Left kidney (tissue), 2 donors: Measurements from ENCODE around the gene AFF3. TPM values are rescaled to one million over a fixed set of nuclear protein-coding genes. Genes with fewer than 3 reads are reported as not detected.

Experiments
- DNase-seq: peaks from one replicate; pipeline ENCODE4 v3.0.0-alpha.2; 2013
- polyA plus RNA-seq: library from polyadenylated mRNA; unstranded; fragments of 120-200 nt; gene quantifications from one replicate; pipeline ENCODE4 v1.2.1, GENCODE V29; 2013; ENCODE audit not compliant: insufficient read length

AFF3 gene
- polyA plus RNA-seq, 1 donor, result 26.6 TPM

DNA sequence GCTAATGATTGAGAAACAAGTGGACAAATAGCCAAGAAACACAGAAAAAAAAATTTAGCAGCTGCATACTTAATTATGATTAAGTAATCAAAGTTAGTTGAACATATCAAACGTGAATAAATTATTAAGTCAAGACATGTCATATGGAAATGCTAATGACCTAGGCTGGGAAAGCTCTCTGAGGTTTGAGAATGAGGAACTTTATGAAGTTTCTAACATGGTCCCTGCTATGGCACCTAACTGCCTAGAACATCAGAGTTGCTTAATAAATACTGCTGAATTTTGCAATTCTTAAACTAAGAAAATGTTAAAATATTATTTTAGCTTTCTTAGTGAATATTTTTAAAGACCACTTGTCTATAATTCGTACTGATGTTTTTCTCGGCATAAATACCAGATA is 99.8 kb downstream of the AFF3 start:
- no peak for DNase-seq

DNA sequence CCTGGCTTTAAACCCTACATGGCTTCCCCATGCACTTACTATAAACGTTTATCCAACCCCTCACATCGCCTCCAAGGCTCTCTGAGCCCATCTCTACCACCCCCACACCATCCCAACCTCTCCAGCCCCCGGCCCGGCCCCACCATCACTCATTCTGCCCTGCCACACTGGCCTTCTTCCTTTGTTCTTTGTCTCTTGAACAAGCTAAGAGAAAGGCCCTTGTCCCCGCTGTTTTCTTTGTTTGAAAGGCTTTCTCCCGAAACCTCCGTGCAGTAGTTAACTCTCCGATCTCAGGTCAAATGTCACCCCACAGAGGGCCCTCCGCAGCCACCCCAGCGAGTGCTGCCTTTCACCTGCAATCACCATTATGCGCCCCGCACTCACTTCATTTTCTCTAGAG is 100.4 kb downstream of the AFF3 start:
- no peak for DNase-seq

DNA sequence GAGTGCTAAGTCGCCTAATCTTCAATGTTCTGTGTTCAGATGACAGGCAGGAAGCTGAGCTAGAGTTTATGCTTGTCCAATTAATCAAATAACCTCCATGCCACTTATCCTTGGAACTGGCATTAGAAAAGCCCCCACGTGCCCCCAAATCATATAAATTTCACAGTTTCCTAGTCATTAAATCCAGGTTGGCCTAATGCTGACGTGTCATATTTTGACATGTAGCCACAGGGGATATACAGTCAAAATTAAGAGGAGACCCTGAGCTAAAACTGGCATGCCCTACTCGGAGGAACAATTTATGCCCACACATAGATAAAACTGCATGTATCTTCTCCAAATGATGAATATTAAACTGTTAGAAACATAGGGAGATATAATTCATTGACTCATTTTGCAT is 101.0 kb downstream of the AFF3 start:
- no peak for DNase-seq

DNA sequence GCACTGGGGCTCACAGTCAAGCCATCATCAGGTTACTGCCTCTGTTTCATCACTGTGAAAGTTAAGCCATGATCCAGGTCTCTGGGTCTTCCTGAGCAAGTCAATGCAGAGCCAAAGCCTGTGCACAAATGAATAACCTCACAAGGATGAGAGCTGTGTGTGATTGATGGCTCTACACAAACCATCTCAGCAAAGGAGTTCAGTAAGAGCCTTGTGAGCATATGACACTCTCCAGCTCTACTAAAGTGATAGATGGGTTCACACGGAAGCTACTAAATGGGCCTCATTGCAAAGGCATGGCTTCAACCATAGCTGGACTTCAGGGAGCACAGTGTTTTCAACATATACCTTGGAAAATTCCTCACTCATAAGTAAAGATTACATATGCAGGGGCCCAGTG is 101.5 kb downstream of the AFF3 start:
- no peak for DNase-seq

DNA sequence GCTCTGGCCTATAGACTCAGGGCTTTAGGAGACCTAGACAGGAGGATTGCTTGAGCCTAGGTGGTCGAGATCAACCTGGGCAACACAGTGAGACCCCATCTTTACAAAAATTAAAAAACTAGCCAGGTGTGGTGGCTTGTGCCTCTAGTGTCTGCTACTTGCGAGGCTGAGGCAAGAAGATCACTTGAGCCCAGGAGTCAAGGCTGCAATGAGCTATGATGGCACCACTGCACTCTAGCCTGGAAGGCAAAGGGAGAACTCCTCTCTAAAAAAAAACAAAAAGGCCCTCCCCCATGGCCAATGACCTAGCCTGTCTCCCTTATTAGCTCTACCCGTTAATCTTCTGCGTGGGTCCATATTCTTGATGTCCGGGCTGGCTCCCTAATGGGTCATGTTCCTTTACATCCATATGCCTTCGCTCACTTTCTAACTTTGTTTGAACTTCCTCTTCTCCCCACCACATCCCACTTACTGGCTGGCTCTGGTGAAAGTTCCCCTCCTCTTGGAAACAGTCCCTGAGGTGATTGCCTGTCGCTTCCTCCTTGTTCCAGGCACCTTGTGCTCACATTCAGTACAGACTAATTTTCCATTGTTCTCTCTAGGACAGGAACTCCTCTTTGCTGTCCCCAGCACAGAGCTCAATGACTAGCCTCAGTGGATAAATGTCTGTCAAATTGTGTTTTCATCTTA is 103.0 kb downstream of the AFF3 start:
- no peak for DNase-seq

DNA sequence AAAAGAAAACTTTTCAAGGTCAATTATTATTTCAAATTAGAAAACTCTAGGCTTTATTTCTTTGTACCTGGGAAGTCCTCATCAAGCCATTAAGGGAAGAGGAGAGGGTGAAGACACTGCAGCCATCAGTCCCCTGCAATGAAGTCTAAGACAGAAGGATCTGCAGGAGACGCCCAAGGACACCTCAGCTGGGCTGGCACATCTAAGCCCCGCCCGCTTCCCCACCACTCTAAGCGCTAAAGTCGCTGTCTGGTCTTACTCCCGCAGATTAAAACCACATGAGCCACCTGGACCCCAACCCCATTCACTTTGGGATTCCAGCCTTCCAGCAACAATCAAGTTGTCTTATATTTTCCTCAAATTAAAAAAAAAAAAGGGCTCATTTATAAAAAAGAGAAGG is 104.4 kb downstream of the AFF3 start:
- DNase-seq, result no peak

DNA sequence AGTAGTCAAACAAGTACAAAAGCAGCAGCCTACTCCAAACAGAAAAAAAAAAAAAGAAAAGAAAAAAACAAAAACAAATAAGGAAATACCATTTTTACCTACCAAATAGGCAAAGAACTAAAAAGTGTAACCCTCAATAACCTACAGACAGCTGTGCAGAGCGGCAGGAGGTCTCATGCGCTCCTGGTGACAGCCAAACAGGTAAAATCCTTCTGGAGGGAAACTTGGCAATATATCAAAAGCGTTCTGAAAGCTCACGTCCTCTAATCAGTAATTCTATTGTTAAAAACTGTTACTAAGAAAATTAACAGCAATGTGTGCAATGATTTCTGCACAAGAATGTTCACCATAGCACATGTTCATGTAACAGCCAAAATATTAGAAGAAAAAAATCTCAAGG is 105.6 kb downstream of the AFF3 start:
- no peak for DNase-seq

DNA sequence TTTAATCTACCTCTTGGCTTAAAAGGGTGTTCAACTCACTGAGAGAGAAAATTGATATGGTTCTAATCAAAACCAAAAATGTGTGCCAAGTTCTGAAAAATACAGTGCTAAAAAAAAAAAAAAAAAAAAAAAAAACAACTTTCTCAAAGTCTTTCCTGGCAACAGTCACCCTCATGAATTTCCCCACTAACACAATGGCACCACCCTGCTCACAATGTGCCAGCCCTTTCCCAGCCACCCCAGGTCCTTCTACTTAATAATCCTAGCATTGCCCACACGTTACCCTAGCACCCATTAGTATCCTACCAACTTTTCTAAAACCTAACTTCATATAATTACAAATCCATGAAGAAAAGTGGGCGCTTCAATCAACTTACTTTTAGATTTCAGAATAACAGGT is 106.4 kb downstream of the AFF3 start:
- no peak for DNase-seq

DNA sequence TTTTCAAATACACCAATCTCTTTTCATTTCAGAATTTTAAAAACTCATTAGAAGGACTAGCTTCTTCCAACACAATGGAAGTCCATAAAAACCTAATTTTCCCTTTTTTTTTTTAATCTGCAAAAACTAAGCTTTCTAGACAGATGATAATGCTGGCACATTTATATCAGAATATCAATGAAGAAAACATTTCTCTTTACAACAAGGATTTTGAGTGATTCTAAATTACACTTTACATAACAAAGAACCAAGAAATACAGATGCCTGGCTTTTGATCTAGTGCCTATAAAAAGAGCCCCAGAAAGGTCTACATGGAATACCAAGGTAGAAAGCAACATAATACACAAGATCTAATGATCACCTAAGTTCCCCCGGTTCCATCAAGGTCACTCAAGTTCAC is 108.0 kb downstream of the AFF3 start:
- DNase-seq, result no peak

DNA sequence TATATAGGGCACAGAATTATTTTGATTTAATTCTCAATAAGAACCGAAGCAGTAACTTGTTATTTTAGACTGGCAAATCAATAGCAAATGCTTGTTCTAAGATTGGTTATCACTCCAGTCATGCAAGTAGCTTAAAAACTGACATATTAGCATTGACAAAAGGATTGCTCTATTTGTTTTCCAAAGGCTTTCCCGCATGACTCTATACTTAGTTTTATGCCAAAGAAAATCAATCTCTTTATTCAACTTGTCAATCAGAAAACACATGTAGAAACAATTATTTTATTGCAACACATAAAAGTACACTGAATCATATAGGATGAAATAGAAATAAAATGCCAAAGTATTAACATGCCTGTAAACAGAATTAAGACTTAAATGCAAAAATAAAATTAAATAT is 108.4 kb downstream of the AFF3 start:
- no peak for DNase-seq

DNA sequence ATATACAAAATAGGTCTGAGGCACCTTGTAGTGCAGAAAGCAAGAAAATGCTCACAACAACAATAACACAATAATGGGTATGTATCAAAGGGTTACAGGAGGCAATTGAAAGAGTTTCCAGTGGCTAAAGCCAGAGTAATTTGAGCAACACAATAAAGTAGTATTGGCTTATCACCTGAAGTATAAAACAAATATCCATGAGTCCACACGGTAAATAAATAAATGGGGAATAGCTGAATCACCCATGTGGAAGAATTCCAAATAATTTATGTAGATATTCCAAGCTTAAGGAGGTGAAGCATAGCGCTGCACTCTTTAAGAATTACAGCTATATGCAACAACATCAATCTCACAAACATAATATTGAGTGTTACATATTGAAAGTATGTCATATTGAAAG is 110.8 kb downstream of the AFF3 start:
- DNase-seq, result no peak

DNA sequence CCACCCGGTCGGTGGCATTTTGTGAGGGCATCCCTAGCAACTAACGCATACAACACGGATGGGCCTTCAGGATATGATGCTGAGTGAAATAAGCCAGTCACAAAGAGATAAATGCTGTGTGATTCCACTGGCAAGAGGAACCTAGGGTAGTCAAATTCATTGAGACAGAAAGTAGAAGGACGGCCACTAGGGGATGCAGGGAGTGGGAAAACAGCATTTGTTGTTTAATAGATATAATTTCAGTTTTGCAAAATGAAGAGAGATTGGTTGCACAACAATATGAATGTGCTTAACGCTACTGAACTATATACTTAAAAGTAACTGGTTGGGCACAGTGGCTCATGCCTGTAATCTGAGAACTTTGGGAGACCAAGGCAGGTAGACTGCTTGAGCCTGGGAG is 112.9 kb downstream of the AFF3 start:
- no peak for DNase-seq

DNA sequence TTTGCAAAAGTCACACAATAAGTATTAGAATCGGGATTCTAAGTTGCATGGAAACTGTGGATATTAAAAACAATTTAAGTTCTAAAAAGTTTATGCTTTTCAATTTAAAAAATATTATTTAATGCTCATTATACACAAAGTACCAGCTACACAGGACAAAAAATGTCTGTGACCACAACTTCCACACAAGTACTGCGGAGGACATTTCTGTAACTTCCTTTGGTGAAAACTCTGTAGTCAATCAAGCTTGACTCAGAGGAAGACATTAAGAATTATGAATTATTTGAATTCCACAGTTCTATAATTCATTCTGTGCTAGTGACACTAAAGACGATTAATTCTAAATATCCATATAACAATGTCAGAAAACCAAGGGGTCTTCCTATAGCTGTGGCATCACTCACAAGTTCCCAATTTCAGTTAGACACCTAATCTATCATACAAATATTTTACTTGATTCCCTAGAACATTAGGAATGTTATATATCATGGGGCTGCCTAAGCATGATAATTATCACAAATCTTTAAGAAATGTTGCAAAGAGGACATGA is 120.5 kb downstream of the AFF3 start:
- no peak for DNase-seq

DNA sequence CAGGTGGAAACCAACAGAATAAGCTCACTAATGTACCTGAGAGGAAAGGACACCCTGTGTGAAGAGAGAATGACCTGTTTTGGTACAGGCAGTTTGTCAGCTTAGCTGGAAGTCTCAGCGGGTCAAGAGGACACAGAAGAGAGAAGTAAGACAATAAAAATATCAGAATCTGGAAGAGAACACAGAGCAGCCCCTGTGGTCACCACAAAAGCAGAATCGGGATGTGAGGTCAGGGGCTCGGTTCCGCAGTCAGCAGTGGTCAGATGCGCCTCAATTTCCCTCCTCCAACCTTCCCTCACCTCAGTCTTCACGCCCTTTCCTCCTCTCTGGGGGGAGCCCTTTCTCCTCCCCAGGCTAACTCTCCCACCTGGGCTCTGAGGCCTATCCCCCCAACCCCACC is 122.9 kb downstream of the AFF3 start:
- DNase-seq, result no peak

DNA sequence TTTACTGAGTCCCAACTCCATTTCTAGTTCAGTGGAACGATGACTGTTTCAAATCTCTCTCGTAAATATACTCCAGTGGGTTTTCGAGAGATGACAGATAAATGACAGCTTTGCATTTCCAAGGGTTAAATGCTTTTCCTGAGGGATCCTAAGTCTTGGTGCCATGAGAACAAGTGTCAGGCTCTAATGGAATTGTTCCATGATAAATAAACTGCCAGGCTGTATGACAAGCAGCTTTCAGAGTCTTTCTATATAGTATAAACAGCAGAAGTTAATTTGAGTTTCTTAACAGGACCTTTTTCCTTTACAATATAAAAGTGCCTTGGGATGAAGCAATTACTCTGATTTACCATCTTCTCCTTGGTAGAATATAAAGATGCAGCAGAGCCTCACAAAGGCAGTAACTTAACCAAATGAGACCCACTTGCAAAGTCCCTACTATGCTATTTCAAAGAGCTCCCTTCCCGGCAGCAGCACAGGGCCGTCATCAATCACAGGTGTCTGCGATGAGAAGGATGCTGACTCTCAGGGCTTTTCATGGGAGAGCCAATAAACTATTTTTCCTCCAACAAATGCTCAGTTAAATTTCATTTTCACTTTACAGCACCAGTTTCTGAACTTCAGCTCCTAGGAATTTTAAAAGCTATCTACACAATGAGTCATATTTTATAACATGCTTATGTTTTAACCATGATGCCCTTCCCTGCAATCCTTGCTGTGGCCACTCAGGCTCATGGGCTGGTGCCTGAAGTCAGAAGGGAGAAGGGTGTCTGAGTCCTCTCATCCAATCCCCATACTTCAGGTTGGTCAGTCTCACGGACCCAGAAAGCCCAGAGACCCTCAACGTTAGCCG is 123.8 kb downstream of the AFF3 start:
- DNase-seq, result no peak

DNA sequence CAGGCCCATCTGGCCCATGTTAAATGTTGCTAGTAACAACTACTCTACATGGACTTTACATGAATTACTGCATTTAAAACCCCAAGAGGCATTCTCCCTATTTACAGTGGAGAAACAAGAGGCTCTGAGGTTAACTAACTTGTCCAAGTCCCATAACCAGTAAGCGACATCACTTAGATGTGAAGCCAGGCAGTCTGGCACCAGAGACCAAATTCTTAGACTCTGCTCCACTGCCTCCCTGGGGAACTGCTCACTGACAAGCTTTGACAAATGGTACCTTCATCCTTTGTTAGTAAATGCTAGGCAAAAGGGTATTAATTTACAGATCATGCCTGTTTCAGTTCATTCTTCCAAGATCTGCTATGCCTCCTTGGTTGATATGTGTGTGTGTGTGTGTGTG is 124.8 kb downstream of the AFF3 start:
- peak; percentile 39 for DNase-seq

DNA sequence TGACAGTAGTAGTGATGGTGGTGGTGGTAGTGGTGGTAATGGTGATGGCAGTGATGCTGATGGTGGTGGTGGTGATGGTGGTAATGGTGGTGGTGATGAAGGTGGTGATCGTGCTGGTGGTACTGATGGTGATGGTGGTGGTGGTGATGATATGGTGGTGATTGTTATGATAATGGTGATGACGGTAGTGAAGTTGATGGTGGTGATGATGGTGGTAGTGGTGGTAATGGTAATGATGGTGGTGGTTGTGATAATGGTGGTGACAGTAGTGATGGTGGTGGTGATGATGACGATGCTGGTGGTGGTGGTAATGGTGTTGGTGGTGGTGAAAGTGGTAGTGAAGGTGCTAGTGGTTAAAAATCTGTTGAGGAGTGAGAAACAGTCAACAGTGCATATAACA is 125.6 kb downstream of the AFF3 start:
- no peak for DNase-seq

DNA sequence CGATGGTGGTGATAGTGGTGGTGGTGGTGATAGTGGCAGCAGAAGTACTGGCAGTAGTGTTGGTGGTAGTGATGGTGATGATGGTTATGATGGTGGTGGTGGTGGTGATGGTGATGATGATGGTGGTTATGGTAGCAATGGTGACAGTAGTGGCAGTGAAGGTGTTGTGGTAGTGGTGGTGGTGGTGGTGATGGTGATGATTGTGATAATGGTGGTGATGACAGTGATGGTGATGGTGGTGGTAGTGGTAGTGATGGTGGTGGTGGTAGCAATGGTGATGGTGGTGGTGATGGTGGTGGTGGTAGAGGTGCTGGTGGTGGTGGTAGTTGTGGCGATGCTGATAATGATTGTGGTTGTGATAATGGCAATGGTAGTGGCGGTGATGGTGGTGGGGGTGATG is 126.5 kb downstream of the AFF3 start:
- no peak for DNase-seq

DNA sequence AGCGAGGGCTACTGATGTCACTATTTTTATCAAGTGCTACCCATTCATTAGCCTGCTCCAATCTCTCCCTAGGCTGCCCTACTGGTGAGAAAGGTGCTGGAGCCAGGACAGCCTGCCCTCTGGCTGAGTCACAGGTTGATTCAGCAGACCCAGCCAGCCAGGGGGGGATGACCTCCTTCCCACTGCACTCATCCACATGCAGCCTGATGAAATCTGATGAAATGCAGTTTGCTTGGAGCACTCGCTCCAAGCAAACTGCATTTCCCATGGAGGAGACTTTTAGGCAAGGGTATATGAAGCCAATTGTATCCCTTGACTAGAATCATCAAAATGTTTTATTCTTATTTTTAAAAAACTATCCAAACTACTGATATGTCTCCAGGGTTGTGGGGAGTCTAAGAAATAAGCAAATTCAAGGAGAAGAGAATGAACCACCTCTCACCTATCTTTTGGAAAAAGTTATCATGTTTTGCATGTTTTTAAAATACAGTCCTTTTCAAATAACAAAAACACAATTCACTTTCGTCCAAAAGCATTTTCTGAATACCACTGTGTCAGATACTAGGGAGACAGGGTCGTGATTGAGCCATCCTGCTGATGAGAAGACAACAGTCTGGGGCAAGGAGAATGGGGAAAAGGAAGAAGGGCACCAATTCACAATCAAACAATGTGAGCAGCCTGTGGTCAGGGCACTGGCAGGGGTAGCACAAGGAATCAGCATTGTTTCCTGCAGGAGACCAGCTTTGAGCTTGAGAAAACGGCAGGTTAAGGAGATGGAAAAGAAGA is 128.3 kb downstream of the AFF3 start:
- no peak for DNase-seq

DNA sequence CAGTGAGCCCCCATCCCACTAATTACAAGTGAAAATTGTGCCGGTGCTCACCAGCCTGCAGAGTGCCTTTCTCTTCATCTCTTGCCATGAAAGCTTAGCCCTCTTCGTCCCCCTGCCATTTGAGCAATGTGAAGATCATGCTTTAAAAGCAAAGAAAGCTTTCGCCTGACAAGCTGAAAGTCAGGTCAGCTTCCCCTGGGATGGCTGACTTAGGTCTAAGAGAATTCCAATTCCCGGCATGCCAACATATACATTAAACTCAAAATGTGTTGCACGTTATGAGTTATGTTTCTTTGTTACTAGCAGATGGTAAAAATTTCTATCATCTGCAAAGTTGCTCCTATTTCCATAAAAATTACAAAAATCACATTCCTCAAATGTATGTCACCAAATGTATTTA is 129.8 kb downstream of the AFF3 start:
- DNase-seq, result no peak

DNA sequence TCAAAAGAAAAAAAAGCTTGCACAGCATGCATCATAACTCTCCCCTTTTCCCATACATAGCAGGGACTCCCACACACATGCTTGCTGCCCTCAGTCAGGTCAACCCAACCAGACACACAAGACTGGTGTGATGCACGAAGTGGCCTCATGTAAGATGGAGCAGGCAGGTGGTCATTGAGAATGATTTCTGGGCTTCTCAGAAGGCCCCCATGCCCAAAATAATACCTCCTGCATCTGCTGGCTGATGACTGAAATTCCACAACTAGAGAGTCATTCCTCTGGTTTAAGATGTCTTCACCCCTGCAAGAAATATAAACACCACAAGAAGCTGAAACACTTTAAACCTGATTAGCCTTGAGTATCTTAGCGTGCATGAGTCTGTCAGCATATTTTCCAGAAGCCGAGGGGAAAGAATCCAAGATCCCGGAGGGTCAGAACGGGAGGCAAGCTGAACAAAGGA is 131.1 kb downstream of the AFF3 start:
- no peak for DNase-seq

DNA sequence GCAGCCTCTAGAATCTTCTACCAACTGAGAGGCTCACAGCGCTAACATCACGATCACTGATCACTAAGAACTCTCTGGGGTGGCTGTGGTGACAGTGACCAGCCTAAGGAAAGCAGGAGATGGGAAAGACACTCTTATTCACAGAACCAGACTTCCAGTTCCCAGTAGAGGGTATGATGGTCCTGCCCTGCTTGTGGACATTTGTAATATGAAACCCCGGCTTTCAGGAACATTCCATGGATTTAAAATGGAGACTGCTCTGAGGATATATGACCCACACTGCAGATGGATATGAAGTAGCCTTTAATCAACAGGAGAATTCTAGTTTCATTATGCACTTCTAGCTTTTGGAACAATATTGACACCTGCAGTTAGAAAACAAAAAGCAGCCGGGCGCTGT is 131.8 kb downstream of the AFF3 start:
- DNase-seq, result no peak

DNA sequence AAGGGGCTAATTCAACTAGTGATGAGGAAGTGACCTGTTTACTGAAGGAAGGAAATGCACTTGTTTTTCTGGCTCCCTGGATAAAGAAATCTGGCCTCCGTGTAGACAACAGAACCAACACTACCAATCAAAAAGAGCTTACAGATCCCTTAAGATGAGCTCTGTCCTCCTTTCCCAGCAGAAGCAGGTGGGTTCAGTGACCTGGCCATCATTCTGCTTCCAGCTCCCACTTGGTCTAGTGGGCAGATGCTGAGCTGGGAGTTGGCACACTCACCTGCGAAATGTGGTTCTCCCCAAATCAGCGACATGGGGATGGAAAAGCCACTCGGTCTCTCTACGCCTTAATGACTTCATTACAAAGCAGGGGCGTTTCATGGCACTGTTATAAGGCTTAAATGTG is 132.6 kb downstream of the AFF3 start:
- DNase-seq, result no peak
